Measurements from ENCODE around the gene CTSE. TPM values are rescaled to one million over a fixed set of nuclear protein-coding genes. Genes with fewer than 3 reads are reported as not detected.

CTSE gene
- total and polyA plus RNA-seq, 8 donors, result 6.7 to 966 (median 138) TPM

DNA sequence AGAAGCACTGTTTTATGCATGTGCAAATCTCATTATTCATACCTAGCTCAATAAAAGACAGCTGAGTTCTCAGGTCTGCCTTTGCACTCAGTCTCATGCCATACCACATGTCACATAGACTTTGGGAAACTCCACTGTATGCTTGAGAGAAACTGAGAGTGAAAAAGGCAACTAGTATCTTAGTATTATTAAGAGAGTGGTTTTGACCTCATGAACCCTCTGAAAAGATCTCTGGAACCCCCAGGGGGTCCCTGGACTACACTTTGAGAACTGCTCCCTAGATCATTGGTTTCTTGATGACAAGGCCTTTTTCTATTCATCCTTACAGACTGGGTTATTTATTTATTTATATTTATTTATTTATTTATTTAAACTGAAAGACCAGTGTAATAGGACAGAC lies 25.6 kb upstream of the CTSE start:
- H3K9me3 ChIP-seq, result no peaks in the 10 kb centered on the region
- H3K27ac ChIP-seq, result peak overlapping the region in 1 of 5 donors; percentile 18
- H3K4me1 ChIP-seq, result peaks cover 0 to 10% (median 8%) of the 10 kb centered on the region in 4 donors
- TF ChIP-seq POLR2A (IDR thresholded peaks at IDR 0.05) (no peak), POLR2AphosphoS5 (IDR thresholded peaks at IDR 0.05) (no peak)
- intact Hi-C loops (cut with DNase I; ENCODE audit: low total_unique reads), result no loop called here
- H3K4me3 ChIP-seq, result no peak overlapping the region
- no peak for DNase-seq
- H3K36me3 ChIP-seq, result no peaks in the 10 kb centered on the region
- H3K27me3 ChIP-seq, result no peaks in the 10 kb centered on the region

- peaks cover 0 to 10% (median 8%) of the 10 kb centered on the region in 4 donors for H3K4me1 ChIP-seq
- no peaks in the 10 kb centered on the region for H3K36me3 ChIP-seq
- intact Hi-C loops (cut with DNase I; ENCODE audit: low total_unique reads), result no loop called here
- no peaks in the 10 kb centered on the region for H3K27me3 ChIP-seq
- WGBS, 5 donors, result 31 to 58% (median 38%) methylated on average over 6 of the region's 6 CpGs
- TF ChIP-seq POLR2AphosphoS5 (IDR thresholded peaks at IDR 0.05) (peak in 1 of 3 donors; percentile 51), CTCF (IDR thresholded peaks at IDR 0.05) (no peak)
- H3K4me3 ChIP-seq, result no peak overlapping the region
- H3K27ac ChIP-seq, result peak overlapping the region in 3 of 5 donors; percentile 39 to 66 (median 59)
- peak; percentile 76 to 91 for DNase-seq
- no peaks in the 10 kb centered on the region for H3K9me3 ChIP-seq
Measured at GRCh38 chr1:206048582-206048981, 24.9 kb upstream of the CTSE start.

DNA sequence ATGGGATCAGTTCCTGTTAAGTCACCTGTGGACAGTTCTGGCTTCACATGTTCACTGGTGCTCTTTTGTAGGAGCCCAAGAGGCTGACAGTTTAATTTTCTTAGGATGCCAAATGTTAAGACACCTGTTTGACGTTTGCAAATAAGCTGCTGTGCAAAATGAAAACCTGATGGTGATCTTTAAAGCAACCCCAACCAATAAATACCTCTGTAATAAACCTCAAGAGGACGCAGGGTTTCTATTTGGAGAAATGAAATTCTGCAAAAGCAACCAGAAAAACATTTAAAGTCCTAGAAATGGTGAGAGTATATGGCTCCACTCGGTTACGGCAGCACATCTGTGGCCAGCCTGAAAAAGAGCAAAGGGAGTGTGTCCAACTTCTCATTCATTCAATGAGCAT lies 23.6 kb upstream of the CTSE start:
- no peak overlapping the region for H3K27ac ChIP-seq
- 70 to 82% (median 82%) methylated on average over 4 of the region's 4 CpGs for WGBS, 5 donors
- H3K27me3 ChIP-seq, result no peaks in the 10 kb centered on the region
- TF ChIP-seq POLR2A (IDR thresholded peaks at IDR 0.05) (no peak), EP300 (IDR thresholded peaks at IDR 0.05) (no peak)
- H3K4me3 ChIP-seq, result no peak overlapping the region
- DNase-seq, result no peak
- H3K9me3 ChIP-seq, result no peaks in the 10 kb centered on the region
- no peaks in the 10 kb centered on the region for H3K36me3 ChIP-seq
- intact Hi-C loops (cut with DNase I; ENCODE audit: low total_unique reads), result no loop called here
- H3K4me1 ChIP-seq, result peaks cover 0 to 10% (median 8%) of the 10 kb centered on the region in 4 donors

GRCh38 chr1:206041640-206042039 lies 17.9 kb upstream of the CTSE start:
- Histone ChIP-seq H3K27ac (no peak overlapping the region), H3K4me1 (no peaks in the 10 kb centered on the region), H3K36me3 (no peaks in the 10 kb centered on the region), H3K4me3 (no peak overlapping the region), H3K27me3 (peaks cover 0 to 9% (median 4%) of the 10 kb centered on the region in 3 donors), H3K9me3 (no peaks in the 10 kb centered on the region)
- DNase-seq, result peak in 1 of 2 donors; percentile 60
- intact Hi-C loops (cut with DNase I; ENCODE audit: low total_unique reads), result no loop called here
- WGBS, 5 donors, result 43 to 53% (median 45%) methylated on average over 7 of the region's 7 CpGs
- TF ChIP-seq POLR2A (IDR thresholded peaks at IDR 0.05), result no peak
- TF ChIP-seq CTCF (IDR thresholded peaks at IDR 0.05), result no peak
- TF ChIP-seq POLR2AphosphoS5 (IDR thresholded peaks at IDR 0.05), result no peak
- TF ChIP-seq EP300 (IDR thresholded peaks at IDR 0.05), result no peak

DNA sequence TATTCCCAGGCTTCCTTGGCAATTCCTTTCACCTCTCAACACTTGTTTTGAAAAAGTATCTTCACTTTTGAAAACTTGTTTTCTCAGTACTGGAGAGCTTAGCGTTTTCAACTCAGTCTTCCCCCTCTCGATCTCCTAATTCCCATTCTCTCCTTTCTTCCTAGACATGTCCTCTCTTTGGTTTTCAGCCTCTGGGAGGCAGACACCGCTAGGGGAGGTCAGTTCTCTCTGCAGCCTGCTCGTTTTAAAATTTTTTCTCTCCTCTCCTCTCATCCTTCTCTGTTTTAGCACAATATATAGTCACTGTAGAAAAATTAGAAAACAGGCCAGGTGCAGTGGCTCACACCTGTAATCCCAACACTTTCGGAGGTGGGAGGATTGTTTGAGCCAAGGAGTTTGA lies 16.6 kb upstream of the CTSE start:
- H3K9me3 ChIP-seq, result no peaks in the 10 kb centered on the region
- intact Hi-C loops (cut with DNase I; ENCODE audit: low total_unique reads), result no loop called here
- peaks cover 0 to 9% (median 4%) of the 10 kb centered on the region in 3 donors for H3K27me3 ChIP-seq
- TF ChIP-seq POLR2A (IDR thresholded peaks at IDR 0.05) (no peak), POLR2AphosphoS5 (IDR thresholded peaks at IDR 0.05) (no peak), EP300 (IDR thresholded peaks at IDR 0.05) (no peak), CTCF (IDR thresholded peaks at IDR 0.05) (no peak)
- no peak overlapping the region for H3K27ac ChIP-seq
- no peaks in the 10 kb centered on the region for H3K4me1 ChIP-seq
- WGBS, 5 donors, result 69 to 76% (median 71%) methylated on average over 5 of the region's 5 CpGs
- no peaks in the 10 kb centered on the region for H3K36me3 ChIP-seq
- no peak for DNase-seq
- no peak overlapping the region for H3K4me3 ChIP-seq

Measured in stomach (tissue), 9 donors.